ENCODE results near the gene DENND10.

- TF ChIP-seq STAT6 (CRISPR knock-in tag; conservative IDR thresholded peaks at IDR 0.05; ENCODE audit: low read depth) (no peak), CTCF (IDR thresholded peaks at IDR 0.05) (no peak), NR3C1 (CRISPR knock-in tag; conservative IDR thresholded peaks at IDR 0.05; ENCODE audit: low read depth) (no peak), E2F5 (CRISPR knock-in tag; IDR thresholded peaks at IDR 0.05) (no peak), ZNF121 (CRISPR knock-in tag; IDR thresholded peaks at IDR 0.05) (no peak), FOXJ3 (CRISPR knock-in tag; IDR thresholded peaks at IDR 0.05; ENCODE audit: borderline replicate concordance) (no peak), E2F1 (CRISPR knock-in tag; IDR thresholded peaks at IDR 0.05) (no peak), USF2 (CRISPR knock-in tag; IDR thresholded peaks at IDR 0.05) (no peak), ESRRA (CRISPR knock-in tag; IDR thresholded peaks at IDR 0.05; ENCODE audit: borderline replicate concordance) (no peak), CREM (CRISPR knock-in tag; IDR thresholded peaks at IDR 0.05) (no peak), PREB (CRISPR knock-in tag; IDR thresholded peaks at IDR 0.05; ENCODE audit: borderline replicate concordance) (no peak), ETV6 (CRISPR knock-in tag; IDR thresholded peaks at IDR 0.05) (no peak), ZNF671 (CRISPR knock-in tag; IDR thresholded peaks at IDR 0.05) (no peak), SP1 (CRISPR knock-in tag; conservative IDR thresholded peaks at IDR 0.05) (no peak)
These were observed 42.6 kb upstream of the DENND10 start for GRCh38 chr10:119061352-119061751.
